GM12878 (cell line): ENCODE measurements around the gene VGLL4. TPM values are rescaled to one million over a fixed set of nuclear protein-coding genes. Genes with fewer than 3 reads are reported as not detected.

ENCODE experiments used
- ATAC-seq: fragments of 200-7000 bp; cut with Tn5 transposase; 3 replicates; pipeline ENCODE4 v1.9.1; 2020; ENCODE audit warnings: mild to moderate bottlenecking, moderate library complexity
- BruUV-seq: library from RNA; stranded (reverse); fragments of 400-500 nt; replicated peaks from 2 replicates; lab custom pipeline; 2021; lab: Mats Ljungman, UMichigan
- CTCF ChIA-PET: fragments of 300-600 bp; sonication (Branson Sonifier 250); formaldehyde crosslinking; extraction: SDS; loops from one replicate; lab custom pipeline; 2021; ENCODE audit warnings: inconsistent platforms; lab: Yijun Ruan, JAX
- POLR2A ChIA-PET: fragments of 350-600 bp; formaldehyde crosslinking; extraction: SDS; loops from one replicate; lab custom pipeline; 2021; ENCODE audit warnings: inconsistent platforms; lab: Charles Lee
- RAD21 ChIA-PET: fragments of 300-600 bp; sonication (Branson Sonifier 250); formaldehyde crosslinking; loops from one replicate; lab custom pipeline; 2023; ENCODE audit warnings: antibody characterized with exemption; ENCODE audit not compliant: unreplicated experiment; lab: Charles Lee
- SMC1A ChIA-PET: fragments of 300-600 bp; sonication (Branson Sonifier 250); formaldehyde crosslinking; loops from one replicate; lab custom pipeline; 2023; ENCODE audit not compliant: unreplicated experiment, uncharacterized antibody; lab: Charles Lee
- DNase-seq: peaks from one replicate; pipeline ENCODE4 v3.0.0-alpha.2; 2011; ENCODE audit warnings: low read depth, low spot score
- FAIRE-seq: peaks from 3 replicates; lab custom pipeline; 2011; peaks lifted over from hg19 to GRCh38; lab: Jason Lieb, UNC
- H2AFZ ChIP-seq: 2 replicates; pipeline ENCODE4 v1.6.0; 2011; ENCODE audit warnings: low read depth, low read length, control low read depth; ENCODE audit not compliant: control insufficient read depth
- H3K27ac ChIP-seq: 2 replicates; pipeline ENCODE4 v1.5.1; 2011; ENCODE audit warnings: control low read depth; ENCODE audit not compliant: control insufficient read depth, insufficient read depth
- H3K27me3 ChIP-seq, 2 experiments: replicated peaks in 1 of 2; 2 replicates each; pipeline versions ENCODE4 v1.6.0 to v1.6.1; 2011; ENCODE audit warnings: low read length in 1 of 2; ENCODE audit not compliant: control insufficient read depth in 2 of 2, insufficient read depth in 2 of 2
- H3K36me3 ChIP-seq, 2 experiments: 2 replicates each; pipeline ENCODE4 v1.5.1; 2011; ENCODE audit warnings: low read length in 1 of 2; ENCODE audit not compliant: control insufficient read depth in 2 of 2, insufficient read depth in 2 of 2
- H3K4me1 ChIP-seq: 2 replicates; pipeline ENCODE4 v1.6.1; 2011; ENCODE audit warnings: mild to moderate bottlenecking, low read length, moderate library complexity, mixed read lengths; ENCODE audit not compliant: control insufficient read depth, insufficient read depth
- H3K4me2 ChIP-seq: 2 replicates; pipeline ENCODE4 v1.6.0; 2011; ENCODE audit warnings: control low read depth; ENCODE audit not compliant: control insufficient read depth, insufficient read depth
- H3K4me3 ChIP-seq: fragments of 200-600 bp; sonication (generic); 2 replicates; pipeline ENCODE4 v1.5.1; 2016
- H3K79me2 ChIP-seq: 2 replicates; pipeline ENCODE4 v1.6.0; 2011; ENCODE audit warnings: low read length; ENCODE audit not compliant: control insufficient read depth, insufficient read depth
- H3K9ac ChIP-seq: 2 replicates; pipeline ENCODE4 v1.8.0; 2011; ENCODE audit warnings: low read length, control low read depth, mixed read lengths; ENCODE audit not compliant: control insufficient read depth, insufficient read depth
- H3K9me3 ChIP-seq: replicated peaks from 3 replicates; pipeline ENCODE4 v1.5.1; 2011; ENCODE audit warnings: mild to moderate bottlenecking, low read length; ENCODE audit not compliant: control insufficient read depth, insufficient read depth
- H4K20me1 ChIP-seq: 2 replicates; pipeline ENCODE4 v1.6.0; 2011; ENCODE audit not compliant: control insufficient read depth, insufficient read depth
- CUX1 ChIP-seq: IDR thresholded peaks from 2 replicates; pipeline ENCODE4 v1.6.1; 2012; ENCODE audit warnings: improper control_type of control experiment, low read depth, low read length; ENCODE audit not compliant: insufficient replicate concordance
- EGR1 ChIP-seq, 2 experiments: IDR thresholded peaks; 1 replicate in 1 of 2; 2 replicates in 1 of 2; pipeline ENCODE4 v1.6.1; 2011 to 2012; ENCODE audit warnings: low read depth in 2 of 2, low read length in 2 of 2, borderline replicate concordance in 1 of 2, mild to moderate bottlenecking in 1 of 2, moderate library complexity in 1 of 2
- ELK1 ChIP-seq: IDR thresholded peaks from 2 replicates; pipeline ENCODE4 v1.6.1; 2012; ENCODE audit warnings: low read depth, low read length, improper control_type of control experiment
- HDGF ChIP-seq: fragments of 450-650 bp; IDR thresholded peaks from 2 replicates; pipeline ENCODE4 v1.6.1; 2016; ENCODE audit warnings: antibody characterized with exemption
- IKZF1 ChIP-seq: fragments of 450-650 bp; conservative IDR thresholded peaks from 2 replicates; pipeline ENCODE4 v1.6.1; 2017; ENCODE audit warnings: antibody characterized with exemption, mild to moderate bottlenecking
- JUND ChIP-seq: IDR thresholded peaks from 2 replicates; pipeline ENCODE4 v1.6.1; 2012; ENCODE audit warnings: low read depth, mild to moderate bottlenecking, low read length, improper control_type of control experiment, moderate library complexity
- NFYB ChIP-seq: IDR thresholded peaks from 2 replicates; pipeline ENCODE4 v1.6.1; 2011; ENCODE audit warnings: low read depth, mild to moderate bottlenecking, low read length, improper control_type of control experiment, moderate library complexity; ENCODE audit not compliant: insufficient read depth
- NR2C2 ChIP-seq: IDR thresholded peaks from 2 replicates; pipeline ENCODE4 v1.6.1; 2011; ENCODE audit warnings: borderline replicate concordance, low read depth; ENCODE audit not compliant: control insufficient read depth, insufficient read length
- RAD51 ChIP-seq: fragments of 450-650 bp; IDR thresholded peaks from 2 replicates; pipeline ENCODE4 v1.6.1; 2016; ENCODE audit warnings: moderate library complexity, mild to moderate bottlenecking, inconsistent platforms
- SPI1 ChIP-seq: IDR thresholded peaks from 2 replicates; pipeline ENCODE4 v1.6.1; 2011; ENCODE audit warnings: low read depth, mild to moderate bottlenecking, low read length, moderate library complexity, borderline replicate concordance; ENCODE audit not compliant: insufficient read depth
- TBL1XR1 ChIP-seq: IDR thresholded peaks from 2 replicates; pipeline ENCODE4 v1.6.1; 2012; ENCODE audit warnings: low read depth, low read length, improper control_type of control experiment
- ZNF24 ChIP-seq: fragments of 450-650 bp; IDR thresholded peaks from 2 replicates; pipeline ENCODE4 v1.6.1; 2017; ENCODE audit warnings: antibody characterized with exemption, mild to moderate bottlenecking
- WGBS: methylation state at CpG from one replicate; pipeline ENCODE4 v1.1.6; 2016; ENCODE audit warnings: low lambda C conversion rate; ENCODE audit not compliant: insufficient replicate concordance, insufficient coverage; ENCODE audit errors: missing lambda C conversion rate; 5-methylcytosine and 5-hydroxymethylcytosine counted together
- in situ Hi-C: fragments of 300-500 bp; cut with MboI; formaldehyde crosslinking; loops from 9 replicates; pipeline ENCODE4 v1.14.3; 2018; ENCODE audit warnings: mixed read lengths
- intact Hi-C: fragments of 100-400 bp; cut with micrococcal nuclease; formaldehyde crosslinking; loops from one replicate; pipeline ENCODE4 v1.14.2; 2022; ENCODE audit not compliant: unreplicated experiment
- polyA plus RNA-seq, 11 experiments: library from polyadenylated mRNA; depleted of rRNA in 4 of 11; unstranded in 6 of 11; stranded (reverse) in 5 of 11; fragments of >200 nt; fragmentation: Nextera tagmentation in 4 of 11; fragmentation: Illumina TruSeq in 1 of 11; extraction: Ambion mirVana in 4 of 11; extraction: Trizol in 1 of 11; gene quantifications; 1 replicate in 1 of 11; 2 replicates in 10 of 11; pipeline versions ENCODE4 v1.2.1 to v1.2.3, GENCODE V29; 2011 to 2016; ENCODE audit warnings: inconsistent platforms in 2 of 11, missing spikeins in 2 of 11, low read depth in 1 of 11
- total RNA-seq, 4 experiments: library from RNA; depleted of rRNA in 3 of 4; stranded (reverse); fragments of >200 nt in 3 of 4; fragmentation: Illumina TruSeq in 1 of 4; extraction: Trizol in 1 of 4; gene quantifications; 2 replicates each; pipeline versions ENCODE4 v1.2.1 to v1.2.3, GENCODE V29; 2013 to 2021
- TF ChIP-seq, protein P1 (sequence below): IDR thresholded peaks from 2 replicates; pipeline ENCODE4 v1.6.1; 2012; ENCODE audit warnings: low read depth, low read length, improper control_type of control experiment
- TF ChIP-seq, protein P2 (sequence below): fragments of 450-650 bp; IDR thresholded peaks from 2 replicates; pipeline ENCODE4 v1.6.1; 2016; ENCODE audit warnings: mild to moderate bottlenecking

VGLL4 gene
- total and polyA plus RNA-seq, 10 of the 15 experiments (the other 5 are each of a cell fraction or from before 2014, with no cell fraction given), result 0.44 to 38.1 (median 16.1) TPM

GRCh38 chr3:11558411-11558903 lies 85.3 kb downstream of the VGLL4 start:
- in situ Hi-C loops, result no loop called here
- no TSS peak for BruUV-seq
- intact Hi-C loops, result no loop called here
- Histone ChIP-seq H3K36me3 (peaks cover 9 to 42% of the 10 kb centered on the region in 2 experiments), H3K27me3 (no peaks in the 10 kb centered on the region), H3K27ac (no peak overlapping the region), H3K4me2 (no peak overlapping the region), H2AFZ (no peak overlapping the region), H3K9me3 (no peaks in the 10 kb centered on the region), H3K4me1 (no peaks in the 10 kb centered on the region), H3K9ac (no peak overlapping the region), H3K4me3 (no peak overlapping the region), H3K79me2 (no peaks in the 10 kb centered on the region), H4K20me1 (no peaks in the 10 kb centered on the region; the same call in 1 of the 2 replicates)
- ChIA-PET RAD21 (no interaction called here), SMC1A (no interaction called here), POLR2A (interaction anchor here (0.6 kb wide), 1 partner anchor 99 kb away, joined by 4 read pairs; no protein-coding TSS in a partner anchor), CTCF (no interaction called here)
- DNase-seq (no peak), FAIRE-seq (no peak), ATAC-seq (no peak)
- WGBS, result 91% methylated on average over 16 of the region's 17 CpGs
- TF ChIP-seq IKZF1 (no peak), RAD51 (no peak), ELK1 (no peak), TBL1XR1 (no peak), HDGF (no peak), JUND (no peak), NFYB (no peak), SPI1 (no peak), EGR1 (IDR thresholded peaks at IDR 0.05; ENCODE audit: borderline replicate concordance in 1 of 2, low read depth in 2 of 2, low read length in 2 of 2) (no peak), CUX1 (no peak), ZNF24 (no peak), NR2C2 (no peak)
- TF ChIP-seq, protein P1, sequence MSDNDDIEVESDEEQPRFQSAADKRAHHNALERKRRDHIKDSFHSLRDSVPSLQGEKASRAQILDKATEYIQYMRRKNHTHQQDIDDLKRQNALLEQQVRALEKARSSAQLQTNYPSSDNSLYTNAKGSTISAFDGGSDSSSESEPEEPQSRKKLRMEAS, result no peak
- TF ChIP-seq, protein P2, sequence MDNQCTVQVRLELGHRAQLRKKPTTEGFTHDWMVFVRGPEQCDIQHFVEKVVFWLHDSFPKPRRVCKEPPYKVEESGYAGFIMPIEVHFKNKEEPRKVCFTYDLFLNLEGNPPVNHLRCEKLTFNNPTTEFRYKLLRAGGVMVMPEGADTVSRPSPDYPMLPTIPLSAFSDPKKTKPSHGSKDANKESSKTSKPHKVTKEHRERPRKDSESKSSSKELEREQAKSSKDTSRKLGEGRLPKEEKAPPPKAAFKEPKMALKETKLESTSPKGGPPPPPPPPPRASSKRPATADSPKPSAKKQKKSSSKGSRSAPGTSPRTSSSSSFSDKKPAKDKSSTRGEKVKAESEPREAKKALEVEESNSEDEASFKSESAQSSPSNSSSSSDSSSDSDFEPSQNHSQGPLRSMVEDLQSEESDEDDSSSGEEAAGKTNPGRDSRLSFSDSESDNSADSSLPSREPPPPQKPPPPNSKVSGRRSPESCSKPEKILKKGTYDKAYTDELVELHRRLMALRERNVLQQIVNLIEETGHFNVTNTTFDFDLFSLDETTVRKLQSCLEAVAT, result no peak
